LNCAP (cell line): Measurements from ENCODE around the gene ARID3A.

Source experiments
- CTCF ChIP-seq: fragments of 450-650 bp; IDR thresholded peaks from 2 replicates; pipeline ENCODE4 v1.5.1; 2017; ENCODE audit warnings: mild to moderate bottlenecking

Gene ARID3A

DNA sequence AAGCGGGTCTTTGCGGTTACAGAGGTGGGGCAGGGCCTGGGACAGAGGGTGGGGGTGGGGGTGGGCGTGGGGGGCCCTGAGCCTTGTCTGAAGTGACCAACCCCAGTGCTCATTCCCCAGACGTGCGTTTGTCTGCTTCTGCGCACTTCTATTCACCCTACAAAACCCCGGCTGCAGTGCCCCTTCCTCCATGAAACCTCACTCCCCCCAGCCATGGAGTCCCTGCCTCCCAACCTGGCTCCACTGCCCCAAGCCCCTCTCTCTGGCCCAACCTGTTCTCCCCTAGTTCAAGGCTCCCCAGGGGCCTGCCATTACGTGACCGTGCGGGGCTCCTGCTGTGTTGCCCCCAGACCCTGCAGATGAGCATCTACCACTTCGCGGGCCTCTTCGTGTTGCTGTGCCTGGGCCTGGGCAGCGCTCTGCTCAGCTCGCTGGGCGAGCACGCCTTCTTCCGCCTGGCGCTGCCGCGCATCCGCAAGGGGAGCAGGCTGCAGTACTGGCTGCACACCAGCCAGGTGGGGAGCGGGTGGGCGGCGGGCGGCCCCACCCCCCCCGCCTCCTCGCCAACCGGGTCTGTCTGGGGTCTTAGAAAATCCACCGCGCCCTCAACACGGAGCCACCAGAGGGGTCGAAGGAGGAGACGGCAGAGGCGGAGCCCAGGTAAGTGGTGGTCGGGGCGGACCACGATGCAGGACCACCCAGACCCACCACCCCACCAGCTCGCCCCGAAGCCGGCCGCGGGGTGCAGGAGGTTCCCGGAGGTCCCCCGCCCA, 82.6 kb downstream of the ARID3A start:
- TF ChIP-seq CTCF = no peak

DNA sequence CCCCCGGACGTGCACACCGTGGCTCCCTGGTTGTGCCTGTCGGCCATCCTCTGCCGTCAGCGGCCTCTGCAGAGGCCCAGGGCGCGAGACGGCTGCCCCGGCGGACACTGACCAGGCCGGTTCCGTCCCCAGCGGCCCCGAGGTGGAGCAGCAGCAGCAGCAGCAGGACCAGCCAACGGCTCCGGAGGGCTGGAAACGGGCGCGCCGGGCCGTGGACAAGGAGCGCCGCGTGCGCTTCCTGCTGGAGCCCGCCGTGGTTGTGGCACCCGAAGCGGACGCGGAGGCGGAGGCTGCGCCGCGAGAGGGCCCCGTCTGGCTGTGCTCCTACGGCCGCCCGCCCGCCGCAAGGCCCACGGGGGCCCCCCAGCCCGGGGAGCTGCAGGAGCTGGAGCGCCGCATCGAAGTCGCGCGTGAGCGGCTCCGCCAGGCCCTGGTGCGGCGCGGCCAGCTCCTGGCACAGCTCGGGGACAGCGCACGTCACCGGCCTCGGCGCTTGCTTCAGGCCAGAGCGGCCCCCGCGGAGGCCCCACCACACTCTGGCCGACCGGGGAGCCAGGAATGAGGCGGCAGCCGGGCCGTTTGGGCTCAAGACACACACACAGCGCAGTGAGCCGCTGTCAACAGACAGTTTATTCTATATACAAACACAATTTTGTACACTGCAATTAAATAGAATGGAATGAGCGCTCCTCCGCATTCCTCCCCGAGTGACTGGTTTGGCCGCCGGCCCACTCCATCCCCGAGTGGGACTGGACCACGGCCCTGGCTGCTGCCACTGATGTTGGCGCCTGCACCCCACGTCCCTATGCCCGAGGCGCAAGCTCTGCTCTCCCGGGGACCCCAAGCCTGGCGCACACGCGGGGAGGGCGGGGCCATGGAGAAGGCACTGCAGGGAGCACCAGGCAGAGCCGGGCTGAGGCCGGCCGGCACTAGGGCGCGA, 83.5 kb downstream of the ARID3A start:
- no peak for TF ChIP-seq CTCF

- no peak for TF ChIP-seq CTCF
Observed at GRCh38 chr19:1009981-1010538, 84.2 kb downstream of the ARID3A start.

DNA sequence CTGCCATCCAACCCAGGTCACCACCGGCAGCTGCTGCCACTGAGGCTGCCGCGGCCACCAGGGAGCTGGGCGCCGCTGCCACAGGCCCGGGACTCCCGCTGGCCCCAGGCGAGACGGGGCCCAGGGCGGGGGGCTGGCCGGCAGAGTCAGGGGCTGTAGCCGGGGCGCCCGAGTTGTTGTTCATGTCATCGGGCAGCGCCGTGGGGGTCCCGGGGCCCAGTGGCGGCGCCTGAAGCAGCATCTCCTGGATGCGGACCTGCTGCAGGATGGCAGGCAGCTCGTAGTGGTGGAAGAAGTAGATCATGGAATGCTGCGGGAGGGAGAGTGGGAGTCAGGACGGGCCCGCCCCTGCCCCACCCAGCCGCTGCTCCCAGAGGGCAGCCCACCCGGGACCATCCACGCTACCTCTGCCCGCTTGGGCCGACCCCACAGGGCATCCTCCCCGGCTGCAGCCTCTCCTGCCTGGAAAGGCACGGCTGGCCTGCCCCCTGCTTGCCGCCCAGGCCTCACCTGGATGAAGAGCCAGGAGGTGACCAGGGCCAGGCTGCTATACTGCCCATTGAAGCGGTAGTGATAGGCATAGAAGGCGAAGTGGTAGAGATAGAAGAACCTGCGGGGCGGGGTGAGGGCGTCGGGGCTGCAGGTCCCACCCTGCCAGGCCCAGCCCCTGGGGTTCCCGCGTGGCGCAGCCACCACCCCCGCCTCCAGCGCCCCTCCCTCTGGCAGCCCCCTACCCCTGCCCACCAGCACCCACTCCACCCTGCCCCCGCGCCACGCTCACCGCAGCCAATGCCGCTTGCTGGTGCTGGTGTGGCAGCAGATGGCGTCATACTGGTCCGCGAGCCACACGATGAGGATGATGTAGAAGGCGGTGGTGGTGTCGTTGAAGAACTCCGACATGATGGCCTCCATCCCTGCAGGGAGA, 85.0 kb downstream of the ARID3A start:
- TF ChIP-seq CTCF = no peak

DNA sequence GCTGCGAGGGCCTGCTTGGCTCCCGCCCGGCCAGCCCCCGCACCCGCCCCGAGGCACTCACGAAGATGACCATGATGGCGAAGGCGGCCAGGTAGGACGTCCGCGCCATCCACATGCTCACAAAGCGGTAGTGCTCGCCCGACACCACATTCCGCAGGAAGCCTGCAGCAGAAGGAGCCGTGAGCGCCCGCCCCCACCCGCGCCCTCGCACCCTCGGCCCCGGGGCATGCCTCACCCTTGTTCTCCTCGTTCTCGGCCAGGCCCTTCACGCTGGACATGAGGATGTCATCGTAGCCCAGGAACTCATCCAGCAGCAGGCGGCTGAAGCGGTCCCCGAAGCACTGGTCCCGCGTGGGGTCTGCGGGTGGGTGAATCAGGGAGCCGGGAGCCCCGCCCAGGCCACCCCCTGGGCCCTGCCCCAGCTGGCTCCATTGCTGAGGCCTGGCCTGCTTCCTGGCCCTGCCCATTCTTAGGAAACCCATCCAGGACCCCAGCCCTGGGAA, 86.0 kb downstream of the ARID3A start:
- no peak for TF ChIP-seq CTCF

- no peak for TF ChIP-seq CTCF
Observed at GRCh38 chr19:1012334-1012733, 86.5 kb downstream of the ARID3A start.

GRCh38 chr19:1013218-1013617, 87.4 kb downstream of the ARID3A start:
- TF ChIP-seq CTCF = no peak
